ENCODE results near the gene PCBD1. TPM values are rescaled to one million over a fixed set of nuclear protein-coding genes. Genes with fewer than 3 reads are reported as not detected.

The PCBD1 gene
- 100 to 1,000 TPM in 2 of 4 donors, 10 to 100 TPM in 2; 67.3 to 178 (median 112) TPM for polyA plus RNA-seq
- long read RNA-seq, donor 1, transcript PCBD1-201 (4 exons, 1,006 nt), result major isoform, 213 of 320 reads
- long read RNA-seq, donor 1, partial matches to known transcripts, result 89 of 320 reads
- long read RNA-seq, donor 1, other reads (novel, unspliced or antisense), result 14 of 320 reads
- long read RNA-seq, donor 2, transcript PCBD1-201 (4 exons, 1,006 nt), result major isoform, 40 of 53 reads
- long read RNA-seq, donor 2, partial matches to known transcripts, result 12 of 53 reads
- long read RNA-seq, donor 2, other reads (novel, unspliced or antisense), result 0 of 53 reads
- long read RNA-seq, donor 3, transcript PCBD1-201 (4 exons, 1,006 nt), result major isoform, 55 of 79 reads
- long read RNA-seq, donor 3, partial matches to known transcripts, result 16 of 79 reads
- long read RNA-seq, donor 3, other reads (novel, unspliced or antisense), result 5 of 79 reads
- long read RNA-seq, donor 4, partial matches to known transcripts, result 0 of 2 reads
- long read RNA-seq, donor 4, other reads (novel, unspliced or antisense), result 0 of 2 reads
- long read RNA-seq, donor 5, transcript PCBD1-201 (4 exons, 1,006 nt), result major isoform, 23 of 29 reads
- long read RNA-seq, donor 5, partial matches to known transcripts, result 6 of 29 reads
- long read RNA-seq, donor 5, other reads (novel, unspliced or antisense), result 0 of 29 reads
- long read RNA-seq, donor 6, transcript PCBD1-201 (4 exons, 1,006 nt), result major isoform, 67 of 92 reads
- long read RNA-seq, donor 6, partial matches to known transcripts, result 24 of 92 reads
- long read RNA-seq, donor 6, other reads (novel, unspliced or antisense), result 0 of 92 reads
- long read RNA-seq, donor 7, result 0 reads
- long read RNA-seq, donor 8, partial matches to known transcripts, result 0 of 4 reads
- long read RNA-seq, donor 8, other reads (novel, unspliced or antisense), result 0 of 4 reads
- long read RNA-seq, donor 9, transcript PCBD1-201 (4 exons, 1,006 nt), result major isoform, 23 of 30 reads
- long read RNA-seq, donor 9, partial matches to known transcripts, result 7 of 30 reads
- long read RNA-seq, donor 9, other reads (novel, unspliced or antisense), result 0 of 30 reads
- long read RNA-seq, donor 10, transcript PCBD1-201 (4 exons, 1,006 nt), result major isoform, 86 of 107 reads
- long read RNA-seq, donor 10, partial matches to known transcripts, result 21 of 107 reads
- long read RNA-seq, donor 10, other reads (novel, unspliced or antisense), result 0 of 107 reads

DNA sequence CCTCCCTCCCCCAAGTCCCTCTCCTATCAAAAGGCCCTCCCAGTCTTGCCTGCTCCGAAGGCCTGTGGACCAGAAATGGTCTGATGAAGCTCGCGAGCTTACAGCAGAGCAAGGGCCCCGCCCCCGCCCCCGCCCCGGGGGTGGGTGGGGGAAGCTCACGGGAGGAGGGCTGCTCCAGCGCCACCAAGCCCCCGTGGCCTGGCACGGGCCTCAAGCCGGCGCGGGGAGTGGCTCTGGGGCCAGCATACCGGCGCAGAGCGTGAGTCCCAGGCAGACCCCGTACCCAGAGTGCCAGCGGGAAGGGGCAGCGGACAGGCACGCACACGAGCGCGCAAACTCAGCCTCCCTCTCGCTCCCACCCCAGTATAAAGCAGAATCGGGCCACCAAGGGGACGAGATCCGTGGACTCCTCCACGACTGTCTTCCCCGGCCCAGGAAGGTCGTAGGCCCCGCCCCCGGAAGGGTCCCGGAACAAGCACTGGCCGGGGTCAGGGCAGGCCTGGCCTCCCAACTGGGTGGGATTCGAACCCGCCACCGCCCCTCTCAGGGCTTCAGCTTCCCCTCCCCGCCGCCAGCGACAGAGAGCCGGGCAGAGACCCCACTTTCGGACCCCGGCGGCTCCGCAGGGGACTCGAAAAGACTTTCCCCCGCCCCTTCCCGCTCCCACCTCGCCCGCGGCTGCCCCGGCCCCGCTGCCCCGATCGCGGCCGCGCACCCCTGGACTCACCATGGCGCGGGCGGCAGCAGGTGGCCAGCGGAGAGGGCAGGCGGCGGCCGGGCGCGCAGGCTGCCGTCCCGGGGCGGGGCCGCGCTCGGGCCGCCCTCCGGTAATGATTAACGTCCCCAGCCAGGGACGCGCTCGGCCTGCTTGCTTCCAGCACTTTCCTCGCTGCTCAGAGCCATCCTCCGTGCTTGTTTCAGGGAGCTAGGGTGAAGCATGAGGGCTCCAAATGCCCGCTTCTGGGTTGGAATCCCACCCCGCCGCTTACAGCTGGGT, at the start of gene PCBD1:
Gene PCBD1, minus strand, starts transcription at position 762 of the 997 bp plus-strand sequence. Its CDS starts 32 bp downstream, at position 730.
- DNase-seq, result peak; percentile 77 to 93
- peaks cover 0 to 27% (median 3%) of the 10 kb centered on the region in 3 donors for H3K36me3 ChIP-seq (ENCODE audit: control insufficient read depth in 3 of 3, insufficient read depth in 2 of 3, low read depth in 1 of 3, low read length in 3 of 3)
- no peaks in the 10 kb centered on the region for H3K27me3 ChIP-seq (ENCODE audit: control insufficient read depth in 3 of 3, insufficient read depth in 3 of 3, low read length in 3 of 3)
- no peak for FAIRE-seq
- H3K27ac ChIP-seq (ENCODE audit: low read depth in 1 of 3, low read length in 2 of 3), result peak within 1 kb of the TSS; percentile 70 to 92 (median 84)
- 1% methylated on average over 59 to 85 of the region's 85 CpGs for WGBS, 3 donors
- peaks cover 0 to 30% (median 2%) of the 10 kb centered on the region in 3 donors for H3K4me1 ChIP-seq (ENCODE audit: control insufficient read depth in 3 of 3, insufficient read depth in 2 of 3, low read depth in 1 of 3, low read length in 2 of 3)
- no peaks in the 10 kb centered on the region for H3K9me3 ChIP-seq (ENCODE audit: control insufficient read depth in 2 of 2, insufficient read depth in 1 of 2, low read depth in 1 of 2, low read length in 1 of 2)
- peak within 1 kb of the TSS; percentile 78 to 87 (median 84) for H3K4me3 ChIP-seq (ENCODE audit: low read depth in 1 of 3, low read length in 3 of 3)

DNA sequence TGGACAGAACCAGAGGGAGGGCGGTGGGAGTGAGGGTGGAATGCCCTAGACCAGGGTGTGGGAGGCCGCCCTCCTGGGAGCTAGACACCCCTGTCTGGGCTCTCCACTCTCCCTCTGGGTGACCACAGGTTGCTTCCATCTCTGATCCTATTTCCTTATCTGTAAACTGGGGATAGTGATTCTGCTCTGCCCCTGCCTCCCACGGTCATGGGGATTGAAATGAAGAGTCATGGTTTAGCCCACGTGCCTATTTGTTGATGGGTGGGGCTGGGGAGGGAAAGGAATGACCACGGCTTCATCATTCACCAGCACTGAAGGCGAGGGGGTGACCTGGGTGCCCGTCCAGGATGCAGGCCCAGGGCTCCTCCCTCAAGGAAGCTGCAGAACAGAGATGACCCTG, 49.3 kb upstream of the PCBD1 start:
- DNase-seq (no peak), FAIRE-seq (no peak)
- H3K36me3 ChIP-seq (ENCODE audit: control insufficient read depth in 3 of 3, insufficient read depth in 2 of 3, low read depth in 1 of 3, low read length in 3 of 3), result no peaks in the 10 kb centered on the region
- no peak overlapping the region for H3K27ac ChIP-seq (ENCODE audit: low read depth in 1 of 3, low read length in 2 of 3)
- no peaks in the 10 kb centered on the region for H3K9me3 ChIP-seq (ENCODE audit: control insufficient read depth in 2 of 2, insufficient read depth in 1 of 2, low read depth in 1 of 2, low read length in 1 of 2)
- no peaks in the 10 kb centered on the region for H3K4me1 ChIP-seq (ENCODE audit: control insufficient read depth in 3 of 3, insufficient read depth in 2 of 3, low read depth in 1 of 3, low read length in 2 of 3)
- no peaks in the 10 kb centered on the region for H3K27me3 ChIP-seq (ENCODE audit: control insufficient read depth in 3 of 3, insufficient read depth in 3 of 3, low read length in 3 of 3)
- no peak overlapping the region for H3K4me3 ChIP-seq (ENCODE audit: low read depth in 1 of 3, low read length in 3 of 3)
- WGBS, 3 donors, result 72 to 83% (median 73%) methylated on average over 7 of the region's 7 CpGs

- Histone ChIP-seq H3K4me1 (ENCODE audit: control insufficient read depth in 3 of 3, insufficient read depth in 2 of 3, low read depth in 1 of 3, low read length in 2 of 3) (no peaks in the 10 kb centered on the region), H3K27ac (ENCODE audit: low read depth in 1 of 3, low read length in 2 of 3) (no peak overlapping the region), H3K4me3 (ENCODE audit: low read depth in 1 of 3, low read length in 3 of 3) (no peak overlapping the region), H3K36me3 (ENCODE audit: control insufficient read depth in 3 of 3, insufficient read depth in 2 of 3, low read depth in 1 of 3, low read length in 3 of 3) (no peaks in the 10 kb centered on the region), H3K9me3 (ENCODE audit: control insufficient read depth in 2 of 2, insufficient read depth in 1 of 2, low read depth in 1 of 2, low read length in 1 of 2) (no peaks in the 10 kb centered on the region), H3K27me3 (ENCODE audit: control insufficient read depth in 3 of 3, insufficient read depth in 3 of 3, low read length in 3 of 3) (no peaks in the 10 kb centered on the region)
- FAIRE-seq (no peak), DNase-seq (no peak)
- WGBS, 3 donors, result 56 to 80% (median 71%) methylated on average over 6 of the region's 6 CpGs
Measured at GRCh38 chr10:70936111-70936510, 47.7 kb upstream of the PCBD1 start.

DNA sequence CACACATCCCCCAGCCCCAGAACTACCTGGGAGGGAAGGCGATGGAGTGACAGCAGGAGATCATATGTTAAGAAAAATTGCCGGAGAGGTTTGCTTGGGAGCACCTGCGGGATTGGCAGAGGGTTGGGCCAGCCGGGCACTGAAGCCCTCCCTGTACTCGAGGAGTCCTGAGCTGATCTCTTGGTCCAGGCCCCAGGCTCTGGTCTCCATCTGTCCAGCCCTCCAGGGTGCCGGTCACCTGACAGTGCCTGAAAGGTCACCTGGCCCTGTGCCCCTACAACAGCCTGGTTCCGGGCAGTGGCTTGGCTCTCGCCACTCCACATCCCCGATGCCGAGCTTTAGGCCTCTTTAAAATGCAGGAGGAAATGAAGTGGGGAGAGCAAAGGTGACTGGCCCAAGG, 47.3 kb upstream of the PCBD1 start:
- WGBS, 3 donors, result 62 to 80% (median 79%) methylated on average over 10 of the region's 10 CpGs
- no peaks in the 10 kb centered on the region for H3K9me3 ChIP-seq (ENCODE audit: control insufficient read depth in 2 of 2, insufficient read depth in 1 of 2, low read depth in 1 of 2, low read length in 1 of 2)
- no peak overlapping the region for H3K27ac ChIP-seq (ENCODE audit: low read depth in 1 of 3, low read length in 2 of 3)
- DNase-seq, result no peak
- no peaks in the 10 kb centered on the region for H3K36me3 ChIP-seq (ENCODE audit: control insufficient read depth in 3 of 3, insufficient read depth in 2 of 3, low read depth in 1 of 3, low read length in 3 of 3)
- H3K27me3 ChIP-seq (ENCODE audit: control insufficient read depth in 3 of 3, insufficient read depth in 3 of 3, low read length in 3 of 3), result peaks cover 0 to 3% (median 0%) of the 10 kb centered on the region in 3 donors
- no peak for FAIRE-seq
- no peaks in the 10 kb centered on the region for H3K4me1 ChIP-seq (ENCODE audit: control insufficient read depth in 3 of 3, insufficient read depth in 2 of 3, low read depth in 1 of 3, low read length in 2 of 3)
- H3K4me3 ChIP-seq (ENCODE audit: low read depth in 1 of 3, low read length in 3 of 3), result no peak overlapping the region

- no peak for DNase-seq
Measured at GRCh38 chr10:70935125-70935625, 46.8 kb upstream of the PCBD1 start.

GRCh38 chr10:70934701-70935100, 46.3 kb upstream of the PCBD1 start:
- 76 to 100% (median 100%) methylated on average over 1 of the region's 1 CpG for WGBS, 3 donors
- Histone ChIP-seq H3K36me3 (ENCODE audit: control insufficient read depth in 3 of 3, insufficient read depth in 2 of 3, low read depth in 1 of 3, low read length in 3 of 3) (no peaks in the 10 kb centered on the region), H3K9me3 (ENCODE audit: control insufficient read depth in 2 of 2, insufficient read depth in 1 of 2, low read depth in 1 of 2, low read length in 1 of 2) (no peaks in the 10 kb centered on the region), H3K27ac (ENCODE audit: low read depth in 1 of 3, low read length in 2 of 3) (no peak overlapping the region), H3K4me1 (ENCODE audit: control insufficient read depth in 3 of 3, insufficient read depth in 2 of 3, low read depth in 1 of 3, low read length in 2 of 3) (no peaks in the 10 kb centered on the region), H3K4me3 (ENCODE audit: low read depth in 1 of 3, low read length in 3 of 3) (no peak overlapping the region), H3K27me3 (ENCODE audit: control insufficient read depth in 3 of 3, insufficient read depth in 3 of 3, low read length in 3 of 3) (peaks cover 0 to 3% (median 0%) of the 10 kb centered on the region in 3 donors)
- DNase-seq, result no peak
- FAIRE-seq, result no peak

More at GRCh38 chr10:70935125-70935625, 46.8 kb upstream of the PCBD1 start:
- Histone ChIP-seq H3K9me3 (ENCODE audit: control insufficient read depth in 2 of 2, insufficient read depth in 1 of 2, low read depth in 1 of 2, low read length in 1 of 2) (no peaks in the 10 kb centered on the region), H3K4me3 (ENCODE audit: low read depth in 1 of 3, low read length in 3 of 3) (no peak overlapping the region), H3K27ac (ENCODE audit: low read depth in 1 of 3, low read length in 2 of 3) (no peak overlapping the region), H3K4me1 (ENCODE audit: control insufficient read depth in 3 of 3, insufficient read depth in 2 of 3, low read depth in 1 of 3, low read length in 2 of 3) (no peaks in the 10 kb centered on the region), H3K36me3 (ENCODE audit: control insufficient read depth in 3 of 3, insufficient read depth in 2 of 3, low read depth in 1 of 3, low read length in 3 of 3) (no peaks in the 10 kb centered on the region), H3K27me3 (ENCODE audit: control insufficient read depth in 3 of 3, insufficient read depth in 3 of 3, low read length in 3 of 3) (peaks cover 0 to 3% (median 0%) of the 10 kb centered on the region in 3 donors)
- no peak for FAIRE-seq
- WGBS, 3 donors, result 89 to 90% (median 89%) methylated on average over 11 of the region's 11 CpGs

DNA sequence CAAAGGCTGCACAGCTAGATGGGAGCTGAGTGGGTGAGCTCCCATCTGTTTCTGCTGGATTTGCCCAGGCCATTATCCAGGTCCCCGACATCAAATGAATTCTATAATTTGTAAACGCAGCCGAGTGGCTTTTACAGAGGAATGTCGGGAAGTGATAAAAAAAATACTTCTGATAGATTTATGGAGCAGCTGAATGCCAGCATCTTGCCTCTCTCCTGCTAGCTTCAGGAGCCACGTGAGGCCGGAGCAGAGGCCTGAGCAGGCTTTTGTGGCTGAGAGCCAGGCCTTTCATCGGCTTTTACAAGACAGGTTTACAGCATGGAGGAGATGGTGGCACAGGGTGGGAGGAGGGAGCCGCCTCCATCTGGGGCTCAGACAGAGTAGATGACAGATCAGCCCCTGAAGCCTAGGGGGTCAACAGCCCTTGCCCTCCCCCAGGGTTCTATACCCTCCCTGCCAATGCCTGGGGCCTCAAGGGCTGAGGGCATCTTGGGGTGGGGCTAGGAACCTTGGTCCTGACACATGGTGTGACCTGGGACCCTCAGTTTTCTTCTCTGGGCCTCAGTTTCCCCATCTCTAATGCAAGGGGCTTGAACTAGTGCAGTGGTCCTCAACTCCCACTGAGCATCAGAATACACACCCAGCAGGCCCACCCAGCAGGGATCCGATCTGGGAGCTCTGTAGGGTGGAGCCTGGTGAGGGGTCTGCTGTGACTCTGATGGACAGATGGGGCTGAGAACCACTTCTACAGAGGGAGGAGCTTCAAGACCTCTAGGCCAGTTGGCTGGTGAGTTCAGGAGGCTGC, 44.2 kb upstream of the PCBD1 start:
- DNase-seq (no peak), FAIRE-seq (no peak)
- H3K27me3 ChIP-seq (ENCODE audit: control insufficient read depth in 3 of 3, insufficient read depth in 3 of 3, low read length in 3 of 3), result peaks cover 0 to 3% (median 0%) of the 10 kb centered on the region in 3 donors
- no peaks in the 10 kb centered on the region for H3K36me3 ChIP-seq (ENCODE audit: control insufficient read depth in 3 of 3, insufficient read depth in 2 of 3, low read depth in 1 of 3, low read length in 3 of 3)
- no peaks in the 10 kb centered on the region for H3K9me3 ChIP-seq (ENCODE audit: control insufficient read depth in 2 of 2, insufficient read depth in 1 of 2, low read depth in 1 of 2, low read length in 1 of 2)
- no peaks in the 10 kb centered on the region for H3K4me1 ChIP-seq (ENCODE audit: control insufficient read depth in 3 of 3, insufficient read depth in 2 of 3, low read depth in 1 of 3, low read length in 2 of 3)
- H3K27ac ChIP-seq (ENCODE audit: low read depth in 1 of 3, low read length in 2 of 3), result no peak overlapping the region
- 53 to 75% (median 72%) methylated on average over 9 of the region's 9 CpGs for WGBS, 3 donors
- no peak overlapping the region for H3K4me3 ChIP-seq (ENCODE audit: low read depth in 1 of 3, low read length in 3 of 3)

Measured in small intestine (tissue), 16 donors.